ENCODE results near the gene GNAT2.
"Not testable (repeated sequence)": the region's sequence is repeated elsewhere in the genome, so short reads cannot be mapped to it uniquely, and the experiment has no call there.

GNAT2 gene

GRCh38 chr1:109619576-109620400 lies at the start of gene GNAT2, which contains the start of gene AMPD2:
GNAT2 (minus strand) TSS chr1:109619616; CDS start chr1:109612870, 6,746 bp downstream.
AMPD2 (plus strand) TSS chr1:109619837; CDS start chr1:109621176, 1,339 bp downstream.
- DNase-seq (ENCODE audit: low read depth): peak; percentile 54

- no peak for DNase-seq (ENCODE audit: low read depth)
These were observed 48.8 kb upstream of the GNAT2 start for GRCh38 chr1:109668123-109668775.

- DNase-seq (ENCODE audit: low read depth): peak; percentile 50
These were observed 48.2 kb upstream of the GNAT2 start, which contains the start of gene GSTM2 for GRCh38 chr1:109667452-109668122. GSTM2 (plus strand) TSS chr1:109668057; CDS start chr1:109668116, 59 bp downstream.

- no peak for DNase-seq (ENCODE audit: low read depth)
These were observed 45.3 kb upstream of the GNAT2 start for GRCh38 chr1:109664671-109665070.

GRCh38 chr1:109661391-109661790 lies 42.0 kb upstream of the GNAT2 start:
- no peak for DNase-seq (ENCODE audit: low read depth)

GRCh38 chr1:109660691-109661026 lies 41.2 kb upstream of the GNAT2 start:
- not testable (repeated sequence) for DNase-seq (ENCODE audit: low read depth)

GRCh38 chr1:109659997-109660690 lies 40.7 kb upstream of the GNAT2 start:
- DNase-seq (ENCODE audit: low read depth): no peak

GRCh38 chr1:109659145-109659544 lies 39.7 kb upstream of the GNAT2 start:
- no peak for DNase-seq (ENCODE audit: low read depth)

- DNase-seq (ENCODE audit: low read depth): no peak
These were observed 39.2 kb upstream of the GNAT2 start for GRCh38 chr1:109658533-109659042.

GRCh38 chr1:109657970-109658369 lies 38.6 kb upstream of the GNAT2 start:
- DNase-seq (ENCODE audit: low read depth): no peak

- no peak for DNase-seq (ENCODE audit: low read depth)
These were observed 38.0 kb upstream of the GNAT2 start for GRCh38 chr1:109657395-109657794.

GRCh38 chr1:109655615-109656519 lies 36.5 kb upstream of the GNAT2 start, which contains the start of gene GSTM4:
GSTM4 (plus strand) TSS chr1:109656099; CDS start chr1:109656390, 291 bp downstream.
- DNase-seq (ENCODE audit: low read depth): peak; percentile 47

- DNase-seq (ENCODE audit: low read depth): no peak
These were observed 35.1 kb upstream of the GNAT2 start for GRCh38 chr1:109654519-109654918.

- DNase-seq (ENCODE audit: low read depth): no peak
These were observed 33.9 kb upstream of the GNAT2 start for GRCh38 chr1:109653306-109653705.

GRCh38 chr1:109652402-109652801 lies 33.0 kb upstream of the GNAT2 start:
- no peak for DNase-seq (ENCODE audit: low read depth)

GRCh38 chr1:109650609-109651008 lies 31.2 kb upstream of the GNAT2 start:
- DNase-seq (ENCODE audit: low read depth): no peak

GRCh38 chr1:109649491-109649914 lies 30.1 kb upstream of the GNAT2 start:
- no peak for DNase-seq (ENCODE audit: low read depth)

GRCh38 chr1:109644670-109645069 lies 25.3 kb upstream of the GNAT2 start:
- no peak for DNase-seq (ENCODE audit: low read depth)

- DNase-seq (ENCODE audit: low read depth): peak; percentile 84
These were observed 24.2 kb upstream of the GNAT2 start for GRCh38 chr1:109643385-109644230.

- no peak for DNase-seq (ENCODE audit: low read depth)
These were observed 23.2 kb upstream of the GNAT2 start for GRCh38 chr1:109642626-109643025.
